Suppressor macrophage (primary cell): ENCODE results near the gene IFT57.

ENCODE experiments used
- DNase-seq, 4 experiments: peaks; one replicate each; pipeline ENCODE4 v3.0.0-alpha.2; 2020 to 2022

IFT57 gene

DNA sequence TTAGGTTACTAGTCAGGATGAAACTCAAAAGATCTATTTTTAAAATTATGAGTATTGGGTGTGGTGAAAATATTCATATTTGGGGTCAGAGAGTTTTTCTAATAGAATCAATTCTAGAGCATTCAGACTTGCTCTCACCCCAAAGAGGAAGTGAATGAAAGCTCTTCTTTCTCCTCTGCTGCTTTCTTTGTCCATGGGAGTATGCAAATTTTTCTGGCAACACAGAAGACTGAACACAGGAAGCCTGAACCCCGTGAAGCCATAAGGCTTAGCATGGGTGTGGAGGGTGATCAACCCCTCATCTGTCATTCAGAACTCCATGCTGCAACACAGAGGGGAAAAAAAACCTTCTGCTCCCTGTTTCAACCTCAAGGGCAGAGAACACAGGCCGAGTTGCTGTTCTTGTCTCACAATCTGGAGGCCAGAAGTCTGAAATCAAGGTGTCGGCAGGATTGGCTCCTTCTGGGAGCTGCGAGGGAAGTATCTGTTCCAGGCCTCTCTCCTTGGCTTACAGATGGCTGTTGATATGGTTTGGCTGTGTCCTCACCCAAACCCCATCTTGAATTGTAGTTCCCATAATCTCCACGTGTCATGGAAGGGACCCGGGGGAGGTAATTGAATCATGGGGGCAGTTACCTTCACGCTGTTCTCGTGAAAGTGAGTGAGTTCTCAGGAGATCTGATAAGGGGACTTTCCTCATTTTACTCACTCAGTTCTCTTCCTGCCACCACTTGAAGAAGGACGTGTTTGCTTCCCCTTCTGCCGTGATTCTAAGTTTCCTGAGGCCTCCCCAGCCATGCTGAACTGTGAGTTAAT lies 97.7 kb downstream of the IFT57 start:
- peak; percentile 59 to 79 (median 75) for DNase-seq

GRCh38 chr3:108123326-108123725 lies 98.9 kb downstream of the IFT57 start:
- DNase-seq = no peak

GRCh38 chr3:108122276-108122675 lies 99.9 kb downstream of the IFT57 start:
- peak in 2 of 4 experiments; percentile 23 to 32 for DNase-seq

DNA sequence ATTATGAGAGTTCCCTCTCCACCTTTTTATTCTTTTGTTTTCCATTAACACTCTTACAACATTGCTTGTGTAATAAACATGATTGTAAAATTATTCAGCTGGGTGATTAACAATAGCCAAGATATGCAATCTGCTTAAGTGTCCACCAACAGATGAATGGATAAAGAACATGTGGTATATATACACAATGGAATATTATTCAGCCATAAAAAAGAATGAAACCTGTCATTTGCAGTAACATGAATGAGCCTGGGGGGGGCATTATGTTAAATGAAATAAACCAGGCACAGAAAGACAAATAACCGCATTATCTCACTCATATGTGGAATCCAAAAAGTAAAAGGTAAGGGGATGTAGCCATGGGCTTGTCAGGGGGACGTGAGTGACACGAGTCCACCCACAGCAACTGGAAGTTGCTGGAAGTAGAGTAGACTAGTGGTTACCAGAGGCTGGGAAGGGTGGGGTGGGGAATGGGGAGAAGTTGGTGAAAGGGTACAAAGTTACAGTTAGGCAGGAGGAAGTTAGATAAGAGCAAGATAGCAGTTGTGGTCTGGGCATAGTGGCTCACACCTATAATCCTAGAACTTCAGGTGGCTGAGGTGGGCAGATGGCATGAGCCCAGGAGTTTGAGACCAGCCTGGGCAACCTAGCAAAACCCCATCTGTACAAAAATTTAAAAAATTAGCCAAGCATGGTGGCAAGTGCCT lies 102.7 kb downstream of the IFT57 start:
- DNase-seq = no peak

DNA sequence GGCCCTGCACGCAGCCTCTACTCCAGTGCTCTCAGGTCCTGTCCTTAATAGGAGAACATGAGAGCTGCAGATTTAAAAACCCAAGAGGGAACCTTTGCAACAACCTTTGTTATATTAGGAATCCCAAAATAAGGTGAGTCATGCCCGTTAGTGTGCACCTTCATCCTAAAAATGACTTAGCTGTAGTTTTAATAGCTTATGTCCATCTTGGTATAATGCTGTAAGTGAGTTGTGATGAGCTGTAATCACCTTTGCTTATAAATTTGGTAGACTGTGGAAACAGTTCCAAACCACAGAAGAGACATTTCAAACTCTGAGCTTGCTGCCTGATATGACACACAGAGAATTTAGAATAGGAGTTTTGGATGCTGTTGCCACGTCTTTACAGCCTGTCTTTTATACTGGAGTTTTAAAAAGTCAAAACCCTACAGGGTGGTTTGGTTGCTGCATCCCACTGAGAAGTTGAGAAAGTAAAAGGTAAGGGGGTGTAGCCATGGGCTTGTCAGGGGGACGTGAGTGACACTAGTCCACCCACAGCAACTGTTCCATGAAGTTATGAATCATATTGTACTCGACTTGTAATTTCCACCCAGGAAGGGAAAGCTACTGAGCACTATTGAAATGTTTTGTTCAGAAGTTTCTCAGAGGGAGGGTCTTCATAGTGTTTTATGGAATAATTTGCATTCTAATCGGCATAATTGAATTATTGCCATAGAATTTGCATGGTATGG lies 104.0 kb downstream of the IFT57 start:
- DNase-seq = peak in 2 of 4 experiments; percentile 25 to 33

GRCh38 chr3:108117241-108117775 lies 104.9 kb downstream of the IFT57 start:
- peak in 3 of 4 experiments; percentile 24 to 38 (median 29) for DNase-seq

- DNase-seq = no peak
These were observed 107.7 kb downstream of the IFT57 start for GRCh38 chr3:108114423-108115065.

GRCh38 chr3:108113975-108114374 lies 108.2 kb downstream of the IFT57 start:
- DNase-seq = no peak

- no peak for DNase-seq
These were observed 111.3 kb downstream of the IFT57 start for GRCh38 chr3:108110934-108111333.
